Gastroesophageal sphincter (tissue), 4 donors: ENCODE data around the gene TAF3. TPM values are rescaled to one million over a fixed set of nuclear protein-coding genes. Genes with fewer than 3 reads are reported as not detected.

ENCODE experiments used
- ATAC-seq: fragments of 150-250 bp; one replicate; pipeline ENCODE4 v1.9.1; 2016; ENCODE audit warnings: mild to moderate bottlenecking, moderate library complexity
- H3K27ac ChIP-seq, 4 donors: fragments of 200-600 bp; sonication (generic) in 3 of 4; 1 replicate in 3 of 4; 2 replicates in 1 of 4; pipeline ENCODE4 v1.5.1; 2016 to 2019
- H3K27me3 ChIP-seq: fragments of 200-600 bp; sonication (generic); one replicate; pipeline ENCODE4 v1.5.1; 2019
- H3K36me3 ChIP-seq, 2 donors: fragments of 200-600 bp; sonication (generic); one replicate each; pipeline ENCODE4 v1.5.1; 2019; ENCODE audit warnings: control low read depth in 1 of 2
- H3K4me1 ChIP-seq, 3 donors: fragments of 200-600 bp; sonication (generic); 1 replicate in 2 of 3; 2 replicates in 1 of 3; pipeline ENCODE4 v1.5.1; 2016 to 2019; ENCODE audit warnings: control low read depth in 2 of 3
- H3K4me3 ChIP-seq, 2 donors: fragments of 200-600 bp; sonication (generic); one replicate each; pipeline ENCODE4 v1.5.1; 2019; ENCODE audit warnings: mild to moderate bottlenecking in 1 of 2, moderate library complexity in 1 of 2
- H3K9me3 ChIP-seq, 3 donors: fragments of 200-600 bp; sonication (generic); one replicate each; pipeline ENCODE4 v1.5.1; 2017 to 2019; ENCODE audit warnings: control low read depth in 2 of 3
- CTCF ChIP-seq, 4 experiments: fragments of 200-600 bp in 2 of 4; fragments of 450-650 bp in 2 of 4; sonication (generic) in 1 of 4; IDR thresholded peaks; one replicate each; pipeline ENCODE4 v1.5.1; 2017 to 2019; ENCODE audit warnings: antibody characterized with exemption in 4 of 4, mild to moderate bottlenecking in 2 of 4, moderate library complexity in 2 of 4
- EP300 ChIP-seq: sonication (generic); formaldehyde crosslinking; IDR thresholded peaks from one replicate; pipeline ENCODE4 v1.6.1; 2017; ENCODE audit warnings: antibody characterized with exemption, mild to moderate bottlenecking
- POLR2A ChIP-seq, 2 donors: fragments of 450-650 bp; IDR thresholded peaks; one replicate each; pipeline ENCODE4 v1.6.1; 2017; ENCODE audit warnings: antibody characterized with exemption in 2 of 2, mild to moderate bottlenecking in 2 of 2, moderate library complexity in 1 of 2
- POLR2AphosphoS5 ChIP-seq: sonication (generic); formaldehyde crosslinking; IDR thresholded peaks from one replicate; pipeline ENCODE4 v1.6.1; 2017; ENCODE audit warnings: antibody characterized with exemption
- WGBS, 2 donors: methylation state at CpG; one replicate each; pipeline ENCODE4 v1.1.5; 2018; ENCODE audit warnings: low coverage in 1 of 2; 5-methylcytosine and 5-hydroxymethylcytosine counted together
- total RNA-seq, 4 donors: library from RNA; depleted of rRNA; stranded (reverse); fragments of >200 nt; gene quantifications; one replicate each; pipeline ENCODE4 v1.1.0, GENCODE V29; 2016

TAF3 gene
- total RNA-seq, 4 donors from 2014 or later, result 5.7 to 11.8 (median 8.8) TPM

GRCh38 chr10:8009031-8009430, 190.7 kb downstream of the TAF3 start:
- no peaks in the 10 kb centered on the region for H3K27me3 ChIP-seq
- H3K9me3 ChIP-seq, result peaks cover 0 to 9% (median 3%) of the 10 kb centered on the region in 3 donors
- ATAC-seq, result no peak
- TF ChIP-seq POLR2AphosphoS5 (no peak), CTCF (IDR thresholded peaks at IDR 0.05) (no peak), EP300 (no peak), POLR2A (IDR thresholded peaks at IDR 0.05) (no peak)
- 97 to 100% methylated on average over 4 to 12 of the region's 38 CpGs for WGBS, 2 donors
- no peaks in the 10 kb centered on the region for H3K4me1 ChIP-seq
- peaks cover 0 to 63% of the 10 kb centered on the region in 2 donors for H3K36me3 ChIP-seq
- H3K4me3 ChIP-seq, result no peak overlapping the region
- no peak overlapping the region for H3K27ac ChIP-seq

GRCh38 chr10:8013006-8013405, 194.7 kb downstream of the TAF3 start:
- Histone ChIP-seq H3K9me3 (no peaks in the 10 kb centered on the region), H3K4me3 (no peak overlapping the region), H3K27ac (no peak overlapping the region), H3K27me3 (no peaks in the 10 kb centered on the region), H3K36me3 (peaks cover 0 to 81% of the 10 kb centered on the region in 2 donors), H3K4me1 (no peaks in the 10 kb centered on the region)
- ATAC-seq, result no peak
- no peak for TF ChIP-seq POLR2A (IDR thresholded peaks at IDR 0.05)
- TF ChIP-seq CTCF (IDR thresholded peaks at IDR 0.05), result no peak
- TF ChIP-seq EP300, result no peak
- TF ChIP-seq POLR2AphosphoS5, result no peak
- 89 to 100% methylated on average over 1 of the region's 1 CpG for WGBS, 2 donors

- 93 to 94% methylated on average over 4 to 8 of the region's 10 CpGs for WGBS, 2 donors
- no peak overlapping the region for H3K4me3 ChIP-seq
- TF ChIP-seq POLR2A (IDR thresholded peaks at IDR 0.05) (no peak), CTCF (IDR thresholded peaks at IDR 0.05) (no peak), POLR2AphosphoS5 (no peak), EP300 (no peak)
- no peaks in the 10 kb centered on the region for H3K27me3 ChIP-seq
- ATAC-seq, result no peak
- H3K4me1 ChIP-seq, result no peaks in the 10 kb centered on the region
- H3K36me3 ChIP-seq, result peaks cover 0 to 75% of the 10 kb centered on the region in 2 donors
- H3K27ac ChIP-seq, result no peak overlapping the region
- H3K9me3 ChIP-seq, result no peaks in the 10 kb centered on the region
Measured at GRCh38 chr10:8013619-8014018, 195.3 kb downstream of the TAF3 start.

GRCh38 chr10:8014649-8015048, 196.3 kb downstream of the TAF3 start:
- Histone ChIP-seq H3K27me3 (no peaks in the 10 kb centered on the region), H3K27ac (no peak overlapping the region), H3K4me1 (no peaks in the 10 kb centered on the region), H3K9me3 (no peaks in the 10 kb centered on the region), H3K36me3 (peaks cover 0 to 64% of the 10 kb centered on the region in 2 donors), H3K4me3 (no peak overlapping the region)
- ATAC-seq, result no peak
- no peak for TF ChIP-seq POLR2AphosphoS5
- TF ChIP-seq CTCF (IDR thresholded peaks at IDR 0.05), result no peak
- TF ChIP-seq EP300, result no peak
- no peak for TF ChIP-seq POLR2A (IDR thresholded peaks at IDR 0.05)
- 86 to 95% methylated on average over 7 to 13 of the region's 16 CpGs for whole genome bisulfite sequencing, 2 donors

GRCh38 chr10:8017277-8017676, 199.0 kb downstream of the TAF3 start:
- no peak for ATAC-seq
- Histone ChIP-seq H3K9me3 (no peaks in the 10 kb centered on the region), H3K4me3 (no peak overlapping the region), H3K27ac (no peak overlapping the region), H3K36me3 (peaks cover 0 to 38% of the 10 kb centered on the region in 2 donors), H3K27me3 (peaks cover 2% of the 10 kb centered on the region), H3K4me1 (no peaks in the 10 kb centered on the region)
- TF ChIP-seq POLR2AphosphoS5 (no peak), EP300 (no peak), POLR2A (IDR thresholded peaks at IDR 0.05) (no peak), CTCF (IDR thresholded peaks at IDR 0.05) (no peak)
- WGBS, 2 donors, result 52 to 61% methylated on average over 5 to 6 of the region's 6 CpGs
